GM18526 (cell line): ENCODE data around the gene SLC8A1.

Source experiments
- POLR2A ChIP-seq: IDR thresholded peaks from 3 replicates; pipeline ENCODE4 v1.6.1; 2011; ENCODE audit not compliant: insufficient read length; ENCODE audit errors: extremely low read depth

SLC8A1 gene

DNA sequence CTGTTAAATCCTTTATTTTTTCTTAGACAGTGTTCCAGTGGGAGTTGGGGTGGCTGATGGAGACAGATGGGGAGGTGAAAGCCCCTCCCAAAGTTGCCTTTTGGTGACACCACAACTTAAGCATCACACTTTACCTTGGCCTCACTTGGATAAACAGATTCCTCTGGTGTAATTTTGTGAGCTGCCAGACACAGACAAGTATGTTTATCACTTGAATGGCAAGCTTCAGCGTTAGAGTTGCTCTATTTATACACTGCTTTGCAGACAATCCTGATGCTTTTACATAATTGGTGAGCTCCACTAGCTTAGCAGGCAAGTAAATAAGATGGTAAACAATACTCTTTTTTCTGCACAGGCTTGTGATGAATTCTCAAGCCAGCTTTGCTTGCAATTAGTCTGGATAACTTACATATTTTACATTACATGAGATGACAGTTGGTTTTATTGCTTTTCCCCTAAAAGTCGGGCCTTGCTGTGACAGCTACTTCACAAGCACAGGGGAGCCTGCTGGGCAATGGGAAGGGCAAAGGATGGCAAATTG lies 226.2 kb downstream of the SLC8A1 start:
- no peak for TF ChIP-seq POLR2A

DNA sequence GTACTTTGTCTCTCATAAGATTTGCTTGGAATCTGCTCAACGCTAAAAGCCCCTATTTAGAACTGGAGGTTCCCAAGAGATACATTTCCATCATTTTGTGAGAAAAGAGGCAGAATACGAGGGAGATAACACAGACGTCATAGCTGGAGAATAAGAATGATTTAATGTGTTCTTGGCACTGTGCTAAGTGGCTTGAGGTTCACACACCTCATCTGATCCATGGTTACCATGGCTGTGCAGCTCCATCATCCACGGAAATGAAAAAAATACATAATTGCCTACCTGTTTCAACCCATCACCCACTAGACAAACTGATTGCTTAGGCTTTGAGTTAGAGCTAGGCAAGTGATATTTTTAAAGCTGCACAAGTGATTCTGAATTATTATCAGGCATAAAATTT lies 227.6 kb downstream of the SLC8A1 start:
- no peak for TF ChIP-seq POLR2A

DNA sequence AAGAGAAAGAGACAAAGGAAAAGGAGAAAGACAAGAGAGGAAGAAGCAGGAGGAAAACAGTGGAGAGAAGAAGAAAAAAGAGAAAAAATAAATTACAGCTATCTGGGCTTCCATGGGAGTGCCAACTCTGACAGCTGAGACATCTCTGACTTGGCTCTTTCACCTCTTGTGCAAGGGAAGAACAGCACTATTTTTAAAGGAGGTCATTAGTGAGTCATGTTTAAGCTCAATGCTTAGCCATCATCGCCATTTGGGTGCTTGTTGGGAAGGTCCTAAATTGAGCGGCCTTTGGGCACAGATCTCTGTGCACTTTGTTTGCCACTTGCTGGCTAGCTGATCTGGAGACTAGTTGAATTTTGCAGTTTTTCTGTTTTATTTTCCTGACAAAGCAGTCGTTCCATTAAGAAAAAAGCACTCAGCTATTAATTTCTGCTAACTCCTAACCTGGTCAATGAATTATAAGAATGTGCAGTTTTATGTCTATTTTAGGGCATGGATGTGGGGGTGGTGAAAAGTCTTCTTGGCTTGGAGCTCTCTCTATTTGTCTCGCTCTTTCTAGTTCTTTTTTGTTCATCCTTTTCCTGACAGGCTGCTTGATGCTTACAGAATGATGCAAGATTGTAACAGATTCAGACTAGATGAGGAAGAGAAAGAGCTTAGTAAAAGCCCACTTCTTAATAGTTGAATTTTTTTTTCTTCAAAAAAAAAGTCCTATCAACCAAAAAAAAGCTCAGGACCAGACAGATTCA lies 231.5 kb downstream of the SLC8A1 start:
- TF ChIP-seq POLR2A = no peak

DNA sequence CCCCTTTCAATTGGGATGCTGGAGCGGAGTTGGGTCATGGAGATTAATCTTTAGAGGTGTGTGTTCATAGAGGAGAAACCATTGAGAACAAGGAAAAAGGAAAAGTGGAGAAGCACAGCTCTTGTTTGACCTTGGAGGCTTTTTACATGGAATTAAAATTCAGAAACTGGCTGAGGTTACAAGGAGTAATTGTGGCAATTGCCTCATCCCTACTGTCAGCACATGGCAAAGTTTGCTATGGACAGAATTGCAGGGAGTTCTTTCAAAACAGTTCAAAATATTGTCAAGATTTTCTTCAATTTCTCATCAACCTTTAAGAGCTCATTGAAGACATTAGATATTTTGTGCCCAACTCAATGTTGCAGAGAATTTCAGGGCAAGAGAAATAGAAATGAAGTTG lies 232.7 kb downstream of the SLC8A1 start:
- no peak for TF ChIP-seq POLR2A

DNA sequence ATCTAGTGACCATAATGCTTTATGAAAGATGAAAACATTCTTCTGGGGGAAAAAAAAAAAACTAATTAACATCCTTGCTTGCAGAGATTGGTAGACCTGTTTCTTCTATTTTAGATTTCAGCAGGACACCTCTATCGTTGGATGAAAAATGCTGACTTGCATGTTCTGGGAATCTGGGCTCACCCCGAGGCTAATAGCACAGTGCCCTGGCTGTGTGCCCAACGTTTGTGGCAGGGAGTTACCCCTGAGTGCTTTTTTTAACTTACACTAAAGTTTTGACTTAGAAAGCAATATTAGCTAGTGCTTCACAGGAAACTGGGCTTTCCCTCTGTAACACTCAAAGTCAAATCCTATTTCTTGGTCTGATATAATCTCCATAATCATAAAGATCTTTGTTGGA lies 233.2 kb downstream of the SLC8A1 start:
- TF ChIP-seq POLR2A = no peak

DNA sequence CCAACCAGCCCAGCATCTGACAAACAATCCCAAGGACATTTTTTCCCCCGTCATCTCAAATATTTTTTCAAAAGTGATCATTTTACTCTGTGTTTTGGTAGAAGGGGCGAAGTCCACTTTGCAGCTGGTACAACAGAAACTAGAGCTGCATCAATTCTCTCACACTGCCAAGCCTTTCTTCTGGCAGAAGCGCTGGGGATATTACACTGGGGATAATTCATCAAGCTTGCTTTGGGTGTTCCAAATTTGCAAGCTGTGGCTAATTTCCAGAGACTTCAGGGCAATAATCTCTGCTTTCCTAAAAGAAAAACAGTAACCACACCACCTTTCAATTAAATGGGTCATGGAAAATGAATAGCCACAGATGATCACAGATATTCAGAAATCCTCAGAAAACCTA lies 238.3 kb downstream of the SLC8A1 start:
- no peak for TF ChIP-seq POLR2A

DNA sequence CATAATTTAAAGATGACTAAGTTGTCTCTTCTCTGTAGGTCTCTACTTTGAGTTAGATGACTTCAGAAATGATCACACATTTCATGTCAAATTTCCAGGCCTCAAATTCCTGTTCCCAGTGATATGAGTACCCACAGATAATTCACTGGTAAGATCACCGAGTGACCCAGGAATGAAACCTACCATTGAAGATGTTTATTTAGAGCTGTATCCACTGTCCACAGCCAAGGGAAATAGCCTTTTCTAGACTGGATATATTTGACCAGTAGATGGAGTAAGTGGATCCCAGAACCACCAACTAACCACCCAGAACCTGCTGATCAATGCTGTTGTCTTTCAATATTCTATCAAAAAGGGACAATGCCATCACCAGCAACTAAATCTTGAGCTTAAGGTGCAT lies 238.8 kb downstream of the SLC8A1 start:
- no peak for TF ChIP-seq POLR2A

DNA sequence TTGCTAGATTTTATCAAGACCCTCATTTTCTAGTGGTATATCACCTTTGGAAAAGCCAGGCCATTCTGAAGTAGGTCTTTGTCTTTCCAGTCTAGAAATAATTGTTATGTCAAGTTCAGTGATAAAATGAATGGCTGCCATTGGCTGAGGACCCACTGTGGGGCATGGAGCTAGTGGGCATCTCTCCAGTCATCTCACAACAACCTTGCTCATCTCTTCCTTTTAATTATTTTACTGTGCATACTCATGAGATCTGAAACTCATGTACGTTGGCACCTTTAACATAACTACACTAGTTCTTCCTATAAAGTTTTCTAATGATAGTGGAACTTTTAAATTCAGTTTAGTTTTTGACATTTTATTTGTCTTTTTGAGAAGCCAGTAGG lies 240.9 kb downstream of the SLC8A1 start:
- TF ChIP-seq POLR2A = no peak

DNA sequence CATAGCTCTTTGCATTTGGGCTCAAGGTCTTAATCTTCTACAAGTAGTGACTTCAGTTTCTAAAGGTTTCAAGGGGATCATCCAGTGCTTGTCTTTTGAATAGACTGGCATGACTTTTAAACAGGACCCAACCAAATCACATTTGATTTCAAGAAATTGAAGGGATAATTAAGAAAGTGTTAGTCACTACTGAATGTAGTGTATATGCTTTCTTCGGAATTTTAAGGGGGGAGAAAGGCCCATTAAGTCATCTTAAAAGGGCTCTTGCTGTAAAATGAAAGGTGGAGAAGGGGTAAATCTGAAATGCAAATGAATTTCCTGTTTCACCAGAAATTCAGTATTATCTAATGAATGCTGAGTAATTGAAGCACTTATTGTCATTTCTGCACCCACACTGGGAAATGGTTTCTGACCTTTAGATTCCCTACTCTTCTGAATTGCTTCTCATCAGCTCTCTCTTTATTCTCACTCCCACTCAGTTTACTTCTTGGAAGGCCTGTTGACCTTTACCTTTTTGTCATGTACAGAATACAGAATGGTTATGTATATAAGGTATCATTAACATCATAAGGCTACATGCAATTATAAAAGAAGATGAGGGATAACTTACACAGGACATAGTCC lies 241.4 kb downstream of the SLC8A1 start:
- no peak for TF ChIP-seq POLR2A

DNA sequence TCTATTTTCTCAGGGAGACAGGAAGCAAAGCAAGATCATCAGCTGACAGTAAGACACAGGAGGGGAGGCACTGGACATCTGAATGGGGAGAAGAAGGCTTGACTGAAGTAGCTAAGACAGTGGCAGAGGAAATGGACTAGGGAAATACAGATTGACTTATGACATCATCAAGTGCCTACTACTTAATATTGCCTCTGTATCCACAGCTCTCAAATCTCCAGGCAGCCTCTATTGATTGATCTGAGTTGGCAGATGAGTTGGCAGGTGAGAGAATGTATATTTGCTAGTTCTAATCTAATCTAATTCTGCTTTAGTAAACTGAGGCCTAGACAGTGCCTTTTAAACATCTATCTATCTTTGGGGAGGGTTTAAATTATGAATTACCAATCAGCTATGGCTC lies 242.1 kb downstream of the SLC8A1 start:
- no peak for TF ChIP-seq POLR2A

DNA sequence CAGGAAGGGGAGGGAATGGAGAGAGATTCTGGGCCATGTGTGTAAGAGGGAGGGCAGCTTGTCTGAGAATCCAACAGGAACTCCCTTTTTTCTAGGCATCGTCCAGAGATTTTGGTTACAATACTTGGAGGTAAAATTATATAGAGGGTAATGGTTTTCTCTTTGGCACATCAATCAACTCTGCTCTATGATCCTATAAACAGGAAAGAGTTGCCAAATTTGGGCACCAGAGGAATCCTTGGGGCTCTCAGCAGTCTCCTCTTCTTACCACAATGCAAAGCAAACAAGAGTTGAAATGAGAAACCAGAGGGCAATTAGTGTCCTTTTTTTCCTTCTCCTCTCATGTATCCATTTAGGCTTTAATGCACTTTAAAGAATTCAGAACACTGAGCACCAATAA lies 243.4 kb downstream of the SLC8A1 start:
- no peak for TF ChIP-seq POLR2A

DNA sequence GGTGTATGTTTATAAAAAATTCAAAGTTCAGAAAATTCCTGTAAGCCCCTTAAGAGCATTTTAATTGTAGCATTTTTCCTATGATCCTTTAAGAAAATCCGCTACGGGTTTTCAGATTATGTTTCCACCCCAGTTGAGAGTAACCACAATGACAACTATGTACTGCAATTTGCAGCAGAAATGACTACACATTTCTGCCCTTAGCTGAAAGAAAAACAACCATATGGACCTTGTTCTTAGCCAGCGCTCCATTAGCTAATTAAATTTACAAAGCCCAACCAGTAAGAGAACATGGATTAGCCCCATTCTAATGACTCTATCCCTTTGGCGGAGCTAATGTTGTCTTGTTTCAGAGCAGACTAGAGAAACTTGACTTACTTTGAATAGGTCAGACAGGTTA lies 247.6 kb downstream of the SLC8A1 start:
- no peak for TF ChIP-seq POLR2A

DNA sequence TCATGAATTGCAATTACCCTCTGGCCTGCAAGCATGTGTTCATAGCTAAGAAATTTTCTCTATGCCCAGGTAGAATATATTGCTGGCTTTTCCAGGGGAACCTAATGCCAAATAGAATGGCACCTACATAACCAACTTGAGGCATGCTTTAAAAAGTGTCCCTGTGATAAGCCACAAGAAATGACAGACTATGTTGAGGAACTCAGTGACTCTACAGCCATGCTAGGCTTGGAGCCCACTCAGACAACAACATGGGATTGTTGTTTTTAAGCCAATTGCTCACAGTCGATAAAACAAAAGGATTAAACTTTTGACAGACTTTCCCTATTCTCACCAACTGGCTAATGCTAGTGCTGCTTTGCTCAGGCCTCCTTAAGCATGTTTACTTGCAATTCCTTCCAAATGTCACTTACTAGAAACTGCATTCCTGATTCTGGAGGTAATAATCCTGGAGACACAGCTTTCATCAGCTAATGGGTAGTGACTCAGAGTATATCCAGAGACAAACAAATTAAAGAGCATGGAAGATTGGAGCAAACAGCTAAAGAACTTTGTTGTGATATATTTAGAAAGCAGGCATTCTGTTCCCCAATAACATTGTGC lies 249.0 kb downstream of the SLC8A1 start:
- no peak for TF ChIP-seq POLR2A

DNA sequence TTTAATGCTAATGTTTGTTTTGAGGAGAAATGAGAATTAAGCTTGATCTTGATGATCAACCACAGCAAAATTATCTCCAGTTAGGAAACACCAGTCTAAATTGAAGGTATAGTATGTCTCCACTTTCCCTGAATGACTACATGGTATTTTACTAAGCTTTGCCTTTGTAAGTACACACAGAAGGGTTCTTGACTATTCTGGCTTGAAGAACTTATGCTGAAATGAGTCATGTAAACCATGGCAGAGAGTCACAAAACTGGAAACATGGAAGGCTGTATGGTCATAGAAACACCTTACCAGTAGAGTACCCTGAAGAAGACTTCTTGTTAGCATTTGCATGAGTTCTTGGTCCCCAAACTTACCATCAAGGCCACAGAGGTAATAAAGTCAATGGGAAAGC lies 250.5 kb downstream of the SLC8A1 start:
- TF ChIP-seq POLR2A = no peak

DNA sequence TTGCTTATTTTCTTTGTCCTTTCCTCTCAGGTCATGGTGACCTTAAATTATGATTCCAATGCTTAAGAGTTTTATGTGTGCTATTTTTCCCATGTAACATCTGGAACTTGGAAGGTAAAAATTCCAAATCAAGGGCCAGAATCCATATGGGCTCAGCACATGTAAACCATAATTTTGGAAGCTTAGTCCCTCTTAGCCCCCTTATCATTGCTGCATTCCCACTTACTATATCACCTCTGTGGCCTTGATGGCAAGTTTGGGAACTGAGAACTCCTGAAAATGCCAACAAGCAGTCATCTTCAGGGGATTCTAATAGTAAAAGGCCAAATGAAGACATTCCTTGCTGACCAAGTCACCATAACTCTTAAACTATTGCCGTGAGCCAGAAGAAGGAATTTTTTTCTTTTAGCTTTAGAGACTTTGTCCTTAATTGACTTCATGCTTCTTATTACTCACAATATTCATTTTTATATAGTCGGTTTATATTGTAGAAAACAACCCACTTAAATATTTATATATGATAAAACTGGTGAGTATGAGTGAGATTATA lies 251.4 kb downstream of the SLC8A1 start:
- no peak for TF ChIP-seq POLR2A

DNA sequence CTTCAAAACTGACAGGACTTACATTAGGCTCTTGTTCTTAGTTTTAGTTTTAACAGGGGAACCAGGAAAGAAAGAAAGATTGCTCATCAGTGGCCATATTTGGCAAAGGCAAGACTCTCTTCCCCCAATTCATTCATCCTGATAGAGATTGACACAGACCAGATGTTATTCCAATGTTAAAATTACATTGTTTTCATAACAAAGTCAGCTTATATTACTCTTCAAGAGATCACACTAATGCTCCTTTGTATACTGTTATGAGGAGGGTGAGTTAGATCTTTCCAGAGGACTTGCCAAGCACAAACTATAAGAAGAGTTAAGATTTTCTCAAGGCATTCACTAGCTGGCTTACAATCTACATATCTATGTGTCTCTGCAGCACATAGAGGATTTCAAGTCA lies 252.1 kb downstream of the SLC8A1 start:
- no peak for TF ChIP-seq POLR2A
